Hematopoietic multipotent progenitor cell treated with erythropoietin and hydrocortisone succinate and interleukin-3 and kit ligand, for 4 days (in vitro differentiated cells): ENCODE results near the gene COLEC12.

ENCODE experiments used
- DNase-seq: peaks from one replicate; pipeline ENCODE4 v3.0.0-alpha.2; 2015

Gene COLEC12

GRCh38 chr18:505483-506122 is 5.1 kb upstream of the COLEC12 start:
- DNase-seq: no peak

DNA sequence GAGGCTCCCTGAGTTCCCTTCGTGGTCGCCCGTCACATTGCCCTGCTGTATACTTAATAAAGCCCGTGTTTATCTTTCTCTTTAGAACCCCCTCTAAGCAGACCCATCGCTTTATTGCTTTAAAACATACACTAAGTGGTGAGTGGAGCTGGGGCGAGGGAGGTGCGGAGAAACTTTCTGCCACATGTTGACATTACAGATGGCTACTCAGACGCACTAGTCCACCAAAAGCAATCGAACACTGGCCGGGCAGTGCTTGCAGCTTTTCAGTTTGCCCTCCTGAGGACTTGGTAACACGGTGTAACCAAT is 859 bp upstream of the COLEC12 start:
- no peak for DNase-seq

DNA sequence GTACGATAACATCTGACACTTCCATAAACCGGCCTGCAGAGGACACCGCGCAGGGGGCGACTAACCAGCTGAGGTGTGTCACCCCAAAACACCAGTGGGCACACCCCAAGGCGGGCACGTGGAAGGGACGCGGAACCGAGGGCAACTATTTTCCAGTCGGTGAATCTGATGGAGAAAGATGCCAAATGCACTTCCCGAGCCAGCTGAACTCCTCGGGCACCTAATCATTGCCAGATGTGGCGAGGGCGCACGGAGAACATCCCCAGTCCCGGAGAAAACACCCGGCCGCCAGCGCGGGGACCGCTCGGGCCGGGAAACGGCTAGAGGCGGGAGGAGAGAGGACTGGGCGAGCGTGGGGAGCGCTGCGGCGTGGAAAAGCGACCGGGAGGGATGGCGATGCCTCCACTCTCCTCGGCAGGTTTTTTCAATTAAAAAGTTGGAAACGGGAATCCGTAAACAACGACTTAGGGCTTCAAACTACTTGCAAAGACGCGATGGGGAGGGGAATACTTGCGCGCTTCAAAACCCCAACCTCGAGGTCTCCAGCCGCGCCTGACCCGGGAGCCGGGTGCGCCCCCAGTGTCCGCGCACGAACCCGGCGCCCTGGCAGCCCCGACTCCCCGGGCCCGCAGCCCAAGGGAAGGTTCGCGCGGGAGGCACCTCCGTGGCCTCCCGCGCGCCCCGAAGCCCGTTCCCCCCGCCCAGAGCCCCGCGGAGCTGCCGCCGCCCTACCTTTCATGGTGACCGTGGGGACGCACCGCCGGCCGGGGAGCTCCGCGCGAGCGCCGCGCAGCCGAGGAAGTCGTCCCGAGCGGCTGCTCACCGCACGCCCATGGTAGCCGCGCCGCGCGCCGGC is 497 bp downstream of the COLEC12 start:
- peak; percentile 40 for DNase-seq

- DNase-seq: peak; percentile 37
These were observed 1.3 kb downstream of the COLEC12 start for GRCh38 chr18:498931-499775.

DNA sequence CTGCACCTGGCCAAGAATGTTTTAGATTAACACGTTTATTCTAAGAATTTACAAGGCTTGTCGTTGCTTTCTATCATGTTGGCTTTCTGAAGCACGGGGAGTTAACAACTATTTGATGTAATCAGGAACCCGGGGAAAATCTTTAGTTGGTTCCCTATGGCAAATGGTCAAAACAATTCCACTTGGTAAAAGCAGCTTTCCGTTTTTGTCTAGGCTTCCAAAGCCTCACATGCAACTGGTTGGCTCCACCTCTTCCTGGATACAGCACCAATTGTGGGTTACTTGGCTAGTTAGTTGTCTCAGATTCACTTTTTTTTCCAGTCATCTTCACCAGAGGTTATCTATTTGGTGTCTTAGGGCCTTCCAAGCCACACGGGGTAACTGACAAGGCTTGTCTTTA is 2.8 kb downstream of the COLEC12 start:
- no peak for DNase-seq

- DNase-seq: no peak
These were observed 5.0 kb downstream of the COLEC12 start for GRCh38 chr18:495452-495851.

DNA sequence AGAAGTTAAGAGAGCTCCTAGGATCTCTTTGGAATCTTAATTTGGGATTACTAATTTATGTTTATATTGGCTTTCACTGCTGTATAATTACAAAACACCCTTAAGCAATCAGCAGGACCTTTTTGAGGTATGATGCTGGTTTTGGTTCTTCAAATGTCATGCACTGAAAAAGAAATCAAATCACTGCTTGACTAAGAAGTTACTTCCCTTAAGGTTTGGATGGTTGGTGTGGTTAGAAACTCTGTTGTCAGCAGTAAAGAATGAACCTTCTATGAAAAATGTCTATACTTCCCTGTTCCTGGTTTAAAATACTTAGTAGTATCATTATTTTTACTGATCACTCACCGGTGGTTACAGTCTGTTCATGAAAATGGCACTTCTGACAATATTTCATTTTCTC is 5.5 kb downstream of the COLEC12 start:
- no peak for DNase-seq

GRCh38 chr18:493986-494983 is 6.2 kb downstream of the COLEC12 start:
- no peak for DNase-seq

GRCh38 chr18:492451-492850 is 8.1 kb downstream of the COLEC12 start:
- no peak for DNase-seq

GRCh38 chr18:490624-491023 is 9.9 kb downstream of the COLEC12 start:
- no peak for DNase-seq

DNA sequence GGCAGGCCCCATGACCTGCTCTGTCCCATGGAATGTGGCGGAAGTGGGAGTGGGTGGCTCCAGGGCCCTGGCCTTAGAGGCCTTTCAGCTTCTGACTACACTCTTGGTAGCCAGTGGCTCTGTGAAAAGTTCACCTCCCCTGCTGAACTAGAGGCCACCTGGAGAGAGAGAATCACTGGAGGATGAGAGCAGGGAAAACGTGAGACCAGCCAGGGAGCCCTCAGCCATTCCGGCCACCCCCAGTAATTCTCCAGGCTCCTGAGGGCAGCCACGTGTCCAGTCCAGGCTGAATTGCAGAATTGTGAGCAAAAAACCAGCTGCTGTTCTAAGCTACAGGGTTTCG is 10.5 kb downstream of the COLEC12 start:
- no peak for DNase-seq

- DNase-seq: no peak
These were observed 11.1 kb downstream of the COLEC12 start for GRCh38 chr18:489244-490023.

- no peak for DNase-seq
These were observed 13.4 kb downstream of the COLEC12 start for GRCh38 chr18:486929-487740.

- peak; percentile 74 for DNase-seq
These were observed 15.6 kb downstream of the COLEC12 start for GRCh38 chr18:484749-485464.

GRCh38 chr18:478681-479080 is 21.8 kb downstream of the COLEC12 start:
- no peak for DNase-seq

GRCh38 chr18:477565-477964 is 22.9 kb downstream of the COLEC12 start:
- DNase-seq: peak; percentile 31

- no peak for DNase-seq
These were observed 24.2 kb downstream of the COLEC12 start for GRCh38 chr18:476251-476664.

- DNase-seq: no peak
These were observed 25.1 kb downstream of the COLEC12 start for GRCh38 chr18:475202-476031.

GRCh38 chr18:474416-474815 is 26.1 kb downstream of the COLEC12 start:
- no peak for DNase-seq
